Upper lobe of right lung (tissue), 1 donor: ENCODE measurements around the gene MAML3. TPM values are rescaled to one million over a fixed set of nuclear protein-coding genes. Genes with fewer than 3 reads are reported as not detected.

Experiments
- ATAC-seq: fragments of 200-7000 bp; cut with Tn5 transposase; one replicate; pipeline ENCODE4 v1.9.1; 2020; ENCODE audit warnings: mild to moderate bottlenecking, moderate library complexity
- DNase-seq: peaks from one replicate; pipeline ENCODE4 v3.0.0-alpha.2; 2020
- H3K27ac ChIP-seq: fragments of 200-600 bp; one replicate; pipeline ENCODE4 v1.8.0; 2022
- H3K27me3 ChIP-seq: fragments of 200-600 bp; one replicate; pipeline ENCODE4 v1.8.0; 2022; ENCODE audit warnings: mild to moderate bottlenecking
- H3K36me3 ChIP-seq: fragments of 200-600 bp; one replicate; pipeline ENCODE4 v1.8.0; 2022
- H3K4me1 ChIP-seq: fragments of 200-600 bp; one replicate; pipeline ENCODE4 v1.8.0; 2022
- H3K4me3 ChIP-seq: fragments of 200-600 bp; one replicate; pipeline ENCODE4 v1.8.0; 2022; ENCODE audit warnings: mild to moderate bottlenecking
- H3K9me3 ChIP-seq: fragments of 200-600 bp; one replicate; pipeline ENCODE4 v1.8.0; 2022
- intact Hi-C: fragments of 100-400 bp; cut with DNase I; formaldehyde crosslinking; loops from one replicate; pipeline ENCODE4 v1.11.0; 2022
- total RNA-seq: library from RNA; stranded (reverse); fragmentation: NEBNext Ultra II Directional; extraction: Animal tissue kit (Norgen Biotek cat#: 25700); gene quantifications from one replicate; pipeline ENCODE4 v1.2.1, GENCODE V29; 2021
- TF ChIP-seq, protein P1 (sequence below): fragments of 200-600 bp; IDR thresholded peaks from one replicate; pipeline ENCODE4 v1.8.0; 2022; ENCODE audit warnings: antibody characterized with exemption
- donor health status: DM: no; HTN: yes; CAD: no; lungs with severe emphysema.

The MAML3 gene
- total RNA-seq, 1 donor from 2014 or later, result 13.1 TPM

DNA sequence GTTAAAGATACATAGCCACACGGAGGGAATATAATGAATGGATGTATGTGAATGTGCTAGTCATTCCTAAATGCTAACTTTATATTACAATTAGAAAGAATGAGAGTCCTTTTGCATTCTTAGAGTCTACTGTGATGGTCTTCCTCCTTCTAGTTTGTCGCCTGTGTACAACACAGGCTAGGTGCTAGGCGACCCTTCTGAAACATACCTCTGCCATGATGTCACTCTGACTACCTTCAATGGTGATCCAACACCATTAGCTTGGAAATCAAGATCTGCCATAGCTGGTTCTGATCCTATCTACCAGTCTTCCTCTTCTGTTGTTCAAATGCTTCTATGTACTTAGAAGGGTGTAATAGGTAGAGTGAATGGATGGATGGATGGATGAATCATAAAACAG, 337.1 kb downstream of the MAML3 start:
- no peak overlapping the region for H3K4me3 ChIP-seq
- intact Hi-C loops, result no loop called here
- no peaks in the 10 kb centered on the region for H3K9me3 ChIP-seq
- H3K27me3 ChIP-seq, result no peaks in the 10 kb centered on the region
- DNase-seq (no peak), ATAC-seq (no peak)
- TF ChIP-seq, protein P1, sequence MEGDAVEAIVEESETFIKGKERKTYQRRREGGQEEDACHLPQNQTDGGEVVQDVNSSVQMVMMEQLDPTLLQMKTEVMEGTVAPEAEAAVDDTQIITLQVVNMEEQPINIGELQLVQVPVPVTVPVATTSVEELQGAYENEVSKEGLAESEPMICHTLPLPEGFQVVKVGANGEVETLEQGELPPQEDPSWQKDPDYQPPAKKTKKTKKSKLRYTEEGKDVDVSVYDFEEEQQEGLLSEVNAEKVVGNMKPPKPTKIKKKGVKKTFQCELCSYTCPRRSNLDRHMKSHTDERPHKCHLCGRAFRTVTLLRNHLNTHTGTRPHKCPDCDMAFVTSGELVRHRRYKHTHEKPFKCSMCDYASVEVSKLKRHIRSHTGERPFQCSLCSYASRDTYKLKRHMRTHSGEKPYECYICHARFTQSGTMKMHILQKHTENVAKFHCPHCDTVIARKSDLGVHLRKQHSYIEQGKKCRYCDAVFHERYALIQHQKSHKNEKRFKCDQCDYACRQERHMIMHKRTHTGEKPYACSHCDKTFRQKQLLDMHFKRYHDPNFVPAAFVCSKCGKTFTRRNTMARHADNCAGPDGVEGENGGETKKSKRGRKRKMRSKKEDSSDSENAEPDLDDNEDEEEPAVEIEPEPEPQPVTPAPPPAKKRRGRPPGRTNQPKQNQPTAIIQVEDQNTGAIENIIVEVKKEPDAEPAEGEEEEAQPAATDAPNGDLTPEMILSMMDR, result no peak
- H3K27ac ChIP-seq, result no peak overlapping the region
- peaks cover 15% of the 10 kb centered on the region for H3K4me1 ChIP-seq
- no peaks in the 10 kb centered on the region for H3K36me3 ChIP-seq

DNA sequence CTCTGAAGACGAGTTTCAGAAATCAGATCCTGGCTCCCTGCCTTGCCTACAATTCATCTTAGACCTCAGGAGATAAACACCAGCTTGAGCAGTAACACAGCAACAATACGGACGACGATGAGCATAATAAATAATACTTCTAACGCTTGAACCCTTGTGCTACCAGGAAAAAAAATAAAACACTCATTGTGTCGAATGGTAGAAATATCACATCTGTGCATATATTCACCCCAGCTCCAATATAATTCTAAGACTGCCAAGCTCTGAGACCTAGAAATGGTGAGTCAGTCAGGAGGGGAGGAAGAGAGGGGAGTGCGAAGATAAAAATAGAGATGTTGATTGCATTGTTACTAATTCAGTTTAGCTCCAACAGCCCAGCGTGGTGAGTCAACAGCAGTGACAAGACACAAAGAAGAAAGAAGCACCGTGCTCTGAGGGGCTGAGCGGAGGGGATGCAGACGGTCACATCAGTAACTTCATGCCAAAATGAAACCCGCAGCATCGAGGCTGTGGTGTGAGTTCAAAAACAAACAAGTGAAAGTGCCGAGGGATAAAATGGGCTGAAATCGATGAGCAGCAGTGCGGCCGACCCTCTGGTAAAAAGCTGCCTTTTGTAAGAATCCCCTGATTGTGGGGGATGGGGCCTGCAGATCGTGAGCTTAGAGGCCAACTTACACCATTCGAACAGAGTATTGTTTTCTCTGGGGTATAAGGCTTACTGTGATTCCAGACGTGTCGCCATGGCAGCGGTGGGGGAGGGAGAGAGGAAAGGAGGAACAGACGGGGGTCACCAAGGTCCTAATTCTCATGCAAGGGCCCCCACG, 338.0 kb downstream of the MAML3 start:
- no peaks in the 10 kb centered on the region for H3K27me3 ChIP-seq
- DNase-seq, result no peak
- peaks cover 15% of the 10 kb centered on the region for H3K4me1 ChIP-seq
- ATAC-seq, result peak; percentile 51
- H3K27ac ChIP-seq, result peak overlapping the region; percentile 43
- intact Hi-C loops, result no loop called here
- H3K4me3 ChIP-seq, result peak overlapping the region; percentile 34
- TF ChIP-seq, protein P1, result no peak
- peaks cover 2% of the 10 kb centered on the region for H3K9me3 ChIP-seq
- H3K36me3 ChIP-seq, result no peaks in the 10 kb centered on the region

DNA sequence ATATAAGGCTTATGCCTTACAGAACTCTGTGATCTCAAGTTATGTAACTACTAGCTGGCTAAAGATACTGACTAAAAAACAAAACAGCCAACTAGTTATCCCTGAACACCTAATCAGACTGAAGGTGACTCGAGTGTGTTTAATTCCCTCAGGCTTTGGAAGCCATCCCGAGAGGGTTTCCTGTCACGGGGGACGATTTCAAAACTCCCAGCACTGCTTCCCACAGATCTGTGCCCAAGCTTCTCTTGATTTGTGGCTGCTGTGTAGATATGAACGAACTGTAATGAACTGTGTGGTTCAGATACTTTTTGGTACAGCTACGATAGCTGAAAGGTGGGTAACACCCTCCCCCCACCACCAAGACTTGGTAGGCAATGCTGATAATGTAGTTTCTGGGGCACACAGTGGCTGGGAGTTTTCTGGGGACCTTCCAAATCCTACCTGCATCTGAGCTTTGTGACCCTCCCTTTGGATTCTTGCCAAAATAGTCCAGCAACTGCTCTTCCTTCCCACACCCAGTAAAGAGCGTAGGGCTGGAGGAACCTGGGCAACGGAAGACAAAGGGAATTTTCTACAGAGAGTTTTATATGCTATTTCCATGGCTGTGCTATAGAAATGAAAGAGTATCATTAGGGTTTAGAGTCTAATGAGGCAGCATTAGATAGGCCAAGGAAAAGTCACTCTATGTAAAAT, 339.5 kb downstream of the MAML3 start:
- Histone ChIP-seq H3K9me3 (peaks cover 8% of the 10 kb centered on the region), H3K27me3 (no peaks in the 10 kb centered on the region), H3K4me3 (no peak overlapping the region), H3K27ac (peak overlapping the region; percentile 28), H3K36me3 (no peaks in the 10 kb centered on the region), H3K4me1 (peaks cover 16% of the 10 kb centered on the region)
- TF ChIP-seq, protein P1, result no peak
- intact Hi-C loops, result no loop called here
- peak; percentile 70 for ATAC-seq
- DNase-seq, result no peak

DNA sequence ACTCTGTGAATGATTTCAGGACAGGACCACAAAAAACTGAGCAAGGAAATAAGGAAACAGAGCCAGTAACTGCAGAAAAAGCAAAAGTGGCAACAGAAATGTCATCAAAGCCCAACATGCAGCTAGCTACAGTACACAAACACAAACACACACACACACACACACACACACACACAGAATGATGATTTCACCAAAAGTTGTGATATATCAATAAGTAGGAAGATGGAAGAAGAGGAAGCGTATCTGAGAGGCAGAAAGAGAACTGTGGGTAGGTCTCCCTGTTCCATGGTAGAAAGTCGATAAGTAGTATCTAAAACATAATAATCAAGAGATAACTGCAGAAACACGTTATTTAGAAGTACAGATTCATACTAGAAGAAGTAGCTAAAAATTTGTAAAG, 340.1 kb downstream of the MAML3 start:
- H3K4me1 ChIP-seq, result peaks cover 22% of the 10 kb centered on the region
- no peak overlapping the region for H3K4me3 ChIP-seq
- peaks cover 8% of the 10 kb centered on the region for H3K9me3 ChIP-seq
- DNase-seq (no peak), ATAC-seq (no peak)
- H3K36me3 ChIP-seq, result no peaks in the 10 kb centered on the region
- no peaks in the 10 kb centered on the region for H3K27me3 ChIP-seq
- TF ChIP-seq, protein P1, result no peak
- intact Hi-C loops, result no loop called here
- peak overlapping the region; percentile 28 for H3K27ac ChIP-seq

DNA sequence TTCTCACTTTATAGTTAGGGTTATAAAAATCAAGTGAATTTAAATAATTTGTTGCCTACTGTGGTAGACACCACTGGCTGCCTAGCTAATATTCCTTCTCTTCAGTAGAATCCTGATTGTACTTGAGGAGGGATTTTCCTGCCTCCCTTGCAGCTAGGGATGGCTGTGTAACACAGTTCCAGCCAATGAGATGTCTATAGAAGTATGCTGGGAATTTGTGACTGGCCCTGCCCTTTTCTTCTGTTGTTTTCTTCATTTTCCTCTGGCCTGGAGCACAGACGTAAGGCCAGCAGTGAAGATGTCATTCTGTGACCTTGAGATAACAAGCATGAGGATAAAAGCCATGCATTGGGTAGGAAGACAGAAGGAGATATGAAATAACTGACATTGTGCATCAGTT, 343.3 kb downstream of the MAML3 start:
- TF ChIP-seq, protein P1, result no peak
- no peaks in the 10 kb centered on the region for H3K27me3 ChIP-seq
- intact Hi-C loops, result no loop called here
- H3K4me1 ChIP-seq, result peaks cover 33% of the 10 kb centered on the region
- H3K27ac ChIP-seq, result no peak overlapping the region
- peaks cover 8% of the 10 kb centered on the region for H3K9me3 ChIP-seq
- no peak for ATAC-seq
- no peak overlapping the region for H3K4me3 ChIP-seq
- no peaks in the 10 kb centered on the region for H3K36me3 ChIP-seq
- no peak for DNase-seq
